SK-N-MC (cell line): ENCODE measurements around the gene TFAM.

Experiments
- EZH2 ChIP-seq: fragments of 200-600 bp; sonication (generic); IDR thresholded peaks from one replicate; pipeline ENCODE4 v1.6.1; 2017; ENCODE audit warnings: antibody characterized with exemption
- POLR2AphosphoS5 ChIP-seq: IDR thresholded peaks from 2 replicates; pipeline ENCODE4 v1.6.1; 2012; ENCODE audit warnings: mild to moderate bottlenecking, low read depth, low read length, borderline replicate concordance

- TF ChIP-seq EZH2 (no peak), POLR2AphosphoS5 (no peak)
Observed at GRCh38 chr10:58397830-58398229, 12.6 kb downstream of the TFAM start.
